Stimulated activated CD8-positive, alpha-beta memory T cell treated with anti-CD3 and anti-CD28 coated beads, Interleukin-2, amount 100 ng/mL, for 1 hour (primary cell): ENCODE results near the gene ATL2.
A peak's percentile ranks its signal among the peaks of the same experiment; 100 is the strongest.
"Not testable (repeated sequence)": the region's sequence is repeated elsewhere in the genome, so short reads cannot be mapped to it uniquely, and the experiment has no call there.

Experiments
- DNase-seq, 2 donors: peaks; one replicate each; pipeline ENCODE4 v3.0.0-alpha.2; 2020; ENCODE audit warnings: low read depth in 2 of 2

Gene ATL2

DNA sequence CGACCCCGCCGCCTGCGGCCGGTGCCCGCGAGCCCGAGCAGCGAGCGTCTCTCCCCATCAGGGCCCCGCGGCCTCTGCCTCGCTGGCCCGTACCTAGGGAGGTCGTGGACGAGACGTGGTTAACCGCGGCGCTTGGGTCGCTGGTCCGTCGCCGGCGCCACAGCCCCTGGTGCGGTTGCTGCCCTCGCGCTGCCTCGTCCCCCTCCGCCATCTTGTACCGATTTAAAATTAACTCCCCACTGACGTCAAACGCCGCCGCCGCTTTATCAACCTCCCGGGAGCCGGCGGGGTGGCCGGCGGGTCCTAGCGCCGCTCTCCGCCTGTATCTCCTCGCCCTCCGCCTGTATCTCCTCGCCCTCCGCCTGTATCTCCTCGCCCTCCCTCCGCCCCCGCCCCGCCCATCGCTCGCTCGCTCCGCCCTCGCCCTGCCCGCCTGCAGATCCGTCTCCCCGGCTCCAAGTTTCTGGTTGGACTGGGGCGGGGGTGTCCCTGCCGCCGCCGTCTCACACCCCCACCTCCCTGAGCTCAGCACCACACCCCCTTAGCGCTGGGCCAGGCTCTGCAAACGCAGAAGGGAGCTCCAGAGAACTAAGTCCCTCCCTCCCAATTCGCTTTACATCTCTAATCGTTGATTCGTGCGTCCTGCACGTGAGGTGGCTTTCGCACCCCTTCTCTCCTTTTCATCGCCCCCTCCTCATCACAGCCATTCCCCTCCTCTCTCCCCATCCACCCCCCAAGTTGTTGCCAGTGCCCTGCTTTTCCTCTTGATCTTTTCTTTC lies at the start of gene ATL2:
Gene ATL2 (minus strand): TSS at position 224 of the 779 bp plus-strand sequence. CDS start 13 bp downstream, at position 211.
- DNase-seq, result peak; percentile 81 to 89

DNA sequence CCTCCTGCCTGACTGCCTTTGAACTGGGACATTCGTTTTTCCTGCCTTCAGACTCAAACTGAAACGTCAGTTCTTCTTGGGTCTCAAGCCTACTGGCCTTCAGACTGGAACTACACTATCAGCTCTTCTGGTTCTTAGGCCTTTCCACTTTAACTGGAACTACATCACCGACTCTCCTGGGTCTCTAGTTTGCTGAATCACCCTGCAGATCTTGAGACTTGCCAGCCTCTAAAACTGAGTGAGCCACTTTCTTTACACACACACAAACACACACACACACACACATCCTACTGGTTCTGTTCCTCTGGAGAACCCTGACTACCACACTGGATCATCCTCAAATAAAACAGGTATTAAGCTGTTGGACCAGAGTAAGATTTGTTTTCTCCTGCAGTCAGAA lies 46.7 kb upstream of the ATL2 start:
- no peak for DNase-seq

DNA sequence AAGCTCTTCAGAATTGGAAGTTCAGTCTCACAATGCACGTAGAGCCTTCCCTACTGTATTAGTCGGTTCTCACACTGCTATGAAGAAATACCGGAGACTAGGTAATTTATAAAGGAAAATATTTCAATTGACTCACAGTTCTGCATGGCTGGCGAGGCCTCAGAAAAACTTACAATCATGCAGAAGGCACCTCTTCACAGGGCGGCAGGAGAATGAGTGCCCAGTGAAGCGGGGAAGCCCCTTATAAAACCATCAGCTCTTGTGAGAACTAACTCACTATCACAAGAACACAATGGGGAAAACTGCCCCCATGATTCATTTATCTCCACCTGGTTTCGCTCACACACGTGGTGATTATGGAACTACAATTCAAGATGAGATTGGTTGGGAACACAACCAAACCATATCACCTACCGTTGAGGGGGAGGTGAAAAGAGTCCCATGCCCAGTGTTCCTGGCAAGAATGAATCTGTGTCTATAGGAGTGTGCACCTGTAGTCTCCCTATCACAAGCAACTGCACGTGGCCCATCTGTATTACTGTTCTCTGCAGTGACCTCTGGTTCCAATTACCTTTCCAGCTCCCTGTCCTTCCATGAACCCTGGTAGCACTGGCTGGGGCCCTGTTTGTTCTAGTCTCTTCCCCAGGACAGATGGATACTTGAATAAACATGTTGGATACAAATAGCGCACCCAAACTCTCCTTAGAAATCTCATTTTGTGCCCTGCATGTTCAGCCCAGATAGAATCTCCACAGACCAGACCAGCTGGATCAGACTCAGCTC lies 44.4 kb upstream of the ATL2 start:
- no peak for DNase-seq

- no peak for DNase-seq
Observed at GRCh38 chr2:38419499-38419898, 42.4 kb upstream of the ATL2 start.

DNA sequence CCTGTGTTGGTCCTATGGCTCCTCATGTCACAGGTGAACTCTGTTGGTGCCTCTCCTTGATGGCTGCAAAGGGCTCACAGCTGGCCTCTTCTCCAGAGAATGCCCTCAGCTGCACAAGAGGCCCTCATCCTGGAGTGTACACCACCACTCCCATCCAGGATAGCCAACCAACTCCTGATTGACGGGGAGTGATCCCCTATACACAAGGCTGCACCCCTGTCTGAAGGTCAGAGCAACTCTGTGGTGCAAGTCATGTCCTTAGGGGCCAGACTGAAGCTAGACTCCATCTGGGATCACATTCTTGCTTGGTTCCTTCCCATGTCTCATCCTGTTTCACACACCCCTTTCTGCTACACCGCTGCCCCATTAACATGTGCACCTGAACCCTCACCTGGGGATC lies 41.7 kb upstream of the ATL2 start:
- DNase-seq, result no peak

DNA sequence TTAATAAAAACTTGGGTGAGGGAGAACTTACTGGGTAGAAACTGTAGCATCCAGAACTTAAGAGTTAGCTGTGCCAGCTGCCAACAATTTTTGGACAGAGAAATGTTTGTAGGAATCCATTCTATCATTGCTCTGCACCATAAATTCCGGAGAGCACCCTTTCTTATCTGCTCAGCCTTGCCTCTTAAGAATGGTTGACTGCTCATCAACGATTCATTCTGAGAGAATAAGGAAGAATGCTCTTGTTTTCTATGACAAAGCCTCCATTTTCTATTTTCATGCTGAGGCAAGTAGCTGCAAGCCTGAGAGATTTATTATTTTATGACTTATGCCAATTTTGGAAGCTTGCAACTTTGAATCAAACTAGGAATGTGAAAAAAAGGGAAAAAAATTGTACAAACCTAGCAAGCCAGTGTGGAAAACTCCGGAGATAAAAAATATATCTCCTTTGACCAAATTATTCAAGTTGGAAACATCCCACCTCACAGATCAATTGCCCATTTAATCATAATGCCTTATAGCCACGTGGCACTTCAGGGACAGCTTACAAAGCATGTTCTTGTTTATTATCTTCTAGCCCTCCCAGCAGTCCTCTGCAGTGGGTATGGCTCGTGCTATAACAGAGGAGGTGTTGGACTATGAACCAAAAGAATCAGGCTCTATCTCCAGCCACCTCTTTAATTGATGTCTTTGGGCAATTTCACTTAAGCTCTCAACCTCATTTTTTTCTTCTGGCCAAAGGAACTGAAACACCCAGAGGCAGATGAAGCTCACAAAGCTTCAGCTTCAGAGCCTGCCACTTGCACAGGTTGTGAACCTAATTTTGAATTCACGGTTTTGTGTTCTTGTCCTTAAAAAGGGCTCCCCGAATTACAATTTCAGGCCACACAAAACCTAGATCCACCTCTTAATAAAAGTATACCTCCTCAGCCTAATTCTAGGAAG lies 40.9 kb upstream of the ATL2 start:
- DNase-seq, result no peak

DNA sequence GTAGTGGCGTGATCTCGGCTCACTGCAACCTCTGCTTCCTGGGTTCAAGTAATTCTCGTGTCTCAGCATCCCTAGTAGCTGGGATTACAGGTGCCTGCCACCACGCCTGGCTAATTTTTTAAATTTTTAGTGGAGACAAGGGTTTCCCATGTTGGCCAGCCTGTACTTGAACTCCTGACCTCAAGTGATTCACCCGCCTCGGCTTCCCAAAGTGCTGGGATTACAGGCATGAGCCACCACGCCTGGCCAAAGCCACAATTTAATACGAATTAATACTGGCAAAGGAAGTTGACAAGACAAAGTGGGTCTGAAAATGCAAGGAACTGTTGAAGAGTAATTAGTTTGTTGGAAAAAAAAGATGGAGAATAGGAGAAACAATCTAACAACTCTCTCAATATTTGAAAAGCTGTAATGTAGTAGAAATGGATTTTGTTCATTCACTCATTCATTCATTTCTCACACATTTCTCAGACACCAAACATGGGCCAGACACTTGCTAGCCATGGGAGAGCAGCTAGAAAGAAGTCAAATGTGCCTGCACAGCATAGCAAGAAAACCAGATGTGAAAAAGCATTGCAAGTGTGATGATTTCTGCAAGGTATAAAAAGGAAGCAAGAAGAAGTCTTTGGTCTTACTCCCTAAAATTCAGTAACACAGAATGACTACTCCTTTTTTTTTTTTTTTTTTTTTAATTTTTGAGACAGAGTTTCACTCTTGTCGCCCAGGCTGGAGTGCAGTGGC lies 39.4 kb upstream of the ATL2 start:
- DNase-seq, result no peak

GRCh38 chr2:38415728-38416291 lies 38.7 kb upstream of the ATL2 start:
- DNase-seq, result no peak

DNA sequence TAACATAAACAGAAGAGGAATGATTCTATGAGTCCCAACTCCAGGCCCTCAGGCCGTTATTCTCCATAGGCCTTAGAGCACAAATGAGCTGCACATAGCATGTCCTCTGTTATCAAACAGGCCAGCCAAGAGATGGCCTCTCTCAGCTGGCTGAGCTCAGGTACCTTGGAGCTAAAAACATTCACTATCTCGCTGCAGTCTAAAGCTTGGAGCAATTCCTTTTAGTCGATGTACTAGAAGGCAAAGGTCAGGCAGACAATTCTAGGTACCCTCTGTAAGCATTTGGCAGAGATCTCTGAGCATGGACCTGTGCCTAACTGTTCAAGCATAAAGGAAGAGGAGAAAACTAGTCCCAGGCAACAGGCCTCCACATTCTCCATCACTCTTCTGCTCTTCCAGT lies 38.0 kb upstream of the ATL2 start:
- no peak for DNase-seq

GRCh38 chr2:38412235-38412871 lies 35.3 kb upstream of the ATL2 start:
- DNase-seq, result not testable (repeated sequence)

- no peak for DNase-seq
Observed at GRCh38 chr2:38409156-38410102, 32.4 kb upstream of the ATL2 start.

DNA sequence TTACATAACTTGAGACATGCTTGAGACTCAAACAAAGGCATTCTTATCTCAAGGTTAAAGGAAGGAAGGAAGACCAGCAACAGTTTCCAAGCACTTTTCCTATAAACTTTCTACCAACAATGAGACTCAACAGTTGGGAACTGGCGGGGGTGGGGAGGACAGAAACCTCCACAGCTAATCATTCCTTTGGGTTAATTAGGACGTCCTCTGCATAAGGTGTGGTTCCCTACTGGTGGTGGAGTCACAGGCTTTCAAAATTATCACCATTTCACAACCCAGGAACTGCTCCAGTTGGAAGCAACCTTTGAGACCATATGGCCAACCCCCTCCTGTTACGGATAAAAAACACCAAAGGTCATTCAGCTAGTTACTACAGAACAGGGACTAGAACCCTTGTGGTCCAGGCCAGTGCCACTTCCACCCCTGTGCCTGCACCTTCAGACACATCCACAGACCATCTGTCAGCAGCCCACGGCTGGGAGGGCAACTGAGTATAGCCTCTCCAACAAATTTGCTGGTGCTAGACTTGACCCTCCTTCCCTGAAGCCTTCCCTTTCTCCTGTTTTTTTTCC lies 30.1 kb upstream of the ATL2 start:
- no peak for DNase-seq

- DNase-seq, result no peak
Observed at GRCh38 chr2:38406597-38407110, 29.6 kb upstream of the ATL2 start.

DNA sequence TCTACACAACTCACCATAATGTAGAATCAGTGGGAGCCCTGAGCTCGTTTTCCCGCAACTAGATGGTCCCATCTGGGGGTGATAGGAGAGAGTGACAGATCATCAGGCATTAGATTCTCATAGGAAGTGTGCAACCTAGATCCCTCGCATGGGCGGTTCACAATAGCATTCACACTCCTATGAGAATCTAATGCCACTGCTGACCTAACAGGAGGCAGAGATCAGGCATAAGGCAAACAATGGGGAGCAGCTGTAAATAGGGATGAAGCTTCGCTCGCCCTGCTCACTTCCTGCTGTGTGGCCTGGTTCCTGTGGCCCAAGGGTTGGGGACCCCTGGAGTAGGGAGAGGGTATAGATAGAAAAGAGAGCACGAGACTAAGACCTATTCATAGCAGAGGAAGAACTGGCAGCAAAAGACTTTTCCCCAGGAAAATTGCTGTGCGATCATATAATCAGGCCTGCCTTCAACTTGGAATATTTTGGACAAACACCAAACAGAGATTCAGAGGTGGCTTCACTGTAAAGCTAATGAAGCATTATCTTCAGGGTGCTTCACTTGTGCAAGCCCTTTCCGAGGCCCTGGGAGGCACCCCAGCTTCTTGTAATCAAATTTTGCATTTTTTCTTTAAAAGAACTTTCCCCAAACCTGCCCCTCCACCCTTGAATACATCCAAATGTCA lies 29.0 kb upstream of the ATL2 start:
- no peak for DNase-seq

GRCh38 chr2:38400513-38400912 lies 23.4 kb upstream of the ATL2 start:
- no peak for DNase-seq

DNA sequence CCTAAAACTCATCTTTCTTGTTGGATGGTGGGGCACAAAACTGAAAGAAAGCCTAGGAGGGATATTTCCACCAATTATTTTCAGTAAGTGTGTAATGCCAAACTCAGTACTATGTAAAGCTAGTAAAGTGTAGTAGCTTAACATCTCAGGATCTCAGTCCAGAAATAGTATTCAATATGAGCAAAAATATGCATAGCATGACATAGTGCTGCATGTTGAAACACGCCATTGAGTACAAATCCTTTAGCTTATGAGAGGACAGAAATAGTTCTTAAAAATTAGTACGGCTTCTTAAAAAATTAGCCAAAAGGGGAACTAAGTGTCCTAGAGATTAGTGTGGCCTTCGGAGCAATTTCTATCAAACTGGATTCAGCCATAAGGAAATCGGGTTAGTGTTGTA lies 21.7 kb upstream of the ATL2 start:
- no peak for DNase-seq

- DNase-seq, result no peak
Observed at GRCh38 chr2:38394903-38395341, 17.8 kb upstream of the ATL2 start.

- no peak for DNase-seq
Observed at GRCh38 chr2:38394041-38394440, 17.0 kb upstream of the ATL2 start.
